Osteocyte (in vitro differentiated cells): ENCODE results near the gene IQCH. TPM values are rescaled to one million over a fixed set of nuclear protein-coding genes. Genes with fewer than 3 reads are reported as not detected.

Source experiments
- DNase-seq: peaks from one replicate; pipeline ENCODE4 v3.0.0; 2021; ENCODE audit warnings: mixed read lengths; ENCODE audit not compliant: unreplicated experiment; ENCODE audit errors: extremely low spot score
- H3K27ac Mint-ChIP-seq: one replicate; pipeline ENCODE4 v1.8.0; 2021; ENCODE audit warnings: mild to moderate bottlenecking, mixed read lengths; ENCODE audit not compliant: unreplicated experiment
- H3K27me3 Mint-ChIP-seq: one replicate; pipeline ENCODE4 v1.8.0; 2021; ENCODE audit warnings: mixed read lengths; ENCODE audit not compliant: unreplicated experiment
- H3K36me3 Mint-ChIP-seq: one replicate; pipeline ENCODE4 v1.8.0; 2021; ENCODE audit warnings: mixed read lengths; ENCODE audit not compliant: unreplicated experiment
- H3K4me1 Mint-ChIP-seq: one replicate; pipeline ENCODE4 v1.8.0; 2021; ENCODE audit warnings: mixed read lengths; ENCODE audit not compliant: unreplicated experiment
- H3K4me3 Mint-ChIP-seq: one replicate; pipeline ENCODE4 v1.8.0; 2021; ENCODE audit warnings: mild to moderate bottlenecking, moderate library complexity, mixed read lengths; ENCODE audit not compliant: unreplicated experiment
- H3K9me3 Mint-ChIP-seq: one replicate; pipeline ENCODE4 v1.8.0; 2021; ENCODE audit warnings: mixed read lengths; ENCODE audit not compliant: unreplicated experiment
- CTCF ChIP-seq: fragments of 200-600 bp; sonication (generic); IDR thresholded peaks from 2 replicates; pipeline ENCODE4 v1.5.0; 2021; ENCODE audit warnings: antibody characterized with exemption, mild to moderate bottlenecking, moderate library complexity
- total RNA-seq: library from RNA; stranded (reverse); gene quantifications from 2 replicates; pipeline ENCODE4 v1.2.1, GENCODE V29; 2021

Gene IQCH
- total RNA-seq, 1 donor from 2014 or later = 2.0 TPM

- Mint-ChIP-seq H3K4me1 (peaks cover 30% of the 10 kb centered on the region), H3K9me3 (no peaks in the 10 kb centered on the region), H3K27me3 (peaks cover 2% of the 10 kb centered on the region), H3K27ac (no peak overlapping the region), H3K4me3 (no peak overlapping the region), H3K36me3 (no peaks in the 10 kb centered on the region)
- no peak for TF ChIP-seq CTCF
- DNase-seq = no peak
Measured at GRCh38 chr15:67504056-67504455, 249.5 kb downstream of the IQCH start.

DNA sequence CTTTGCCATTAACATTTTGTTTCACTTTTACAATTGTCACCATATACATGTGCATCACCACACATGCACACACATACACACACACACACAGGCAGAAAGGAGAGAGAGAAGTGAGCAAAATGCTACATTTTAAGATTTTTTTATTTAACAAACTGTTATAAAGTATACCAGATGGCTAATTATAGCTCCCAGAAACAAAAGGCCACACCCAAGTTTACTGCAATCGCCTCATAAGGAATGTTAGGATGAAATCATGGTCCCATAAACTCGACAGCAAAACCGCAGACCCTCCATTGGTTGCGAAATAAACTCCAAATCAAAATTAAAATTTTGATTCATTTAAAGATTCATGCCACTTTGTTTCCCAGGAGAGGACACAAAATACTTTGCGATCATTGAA lies 250.2 kb downstream of the IQCH start:
- Mint-ChIP-seq H3K36me3 (no peaks in the 10 kb centered on the region), H3K4me3 (no peak overlapping the region), H3K4me1 (peaks cover 30% of the 10 kb centered on the region), H3K9me3 (no peaks in the 10 kb centered on the region), H3K27ac (no peak overlapping the region), H3K27me3 (no peaks in the 10 kb centered on the region)
- no peak for TF ChIP-seq CTCF
- DNase-seq = no peak

DNA sequence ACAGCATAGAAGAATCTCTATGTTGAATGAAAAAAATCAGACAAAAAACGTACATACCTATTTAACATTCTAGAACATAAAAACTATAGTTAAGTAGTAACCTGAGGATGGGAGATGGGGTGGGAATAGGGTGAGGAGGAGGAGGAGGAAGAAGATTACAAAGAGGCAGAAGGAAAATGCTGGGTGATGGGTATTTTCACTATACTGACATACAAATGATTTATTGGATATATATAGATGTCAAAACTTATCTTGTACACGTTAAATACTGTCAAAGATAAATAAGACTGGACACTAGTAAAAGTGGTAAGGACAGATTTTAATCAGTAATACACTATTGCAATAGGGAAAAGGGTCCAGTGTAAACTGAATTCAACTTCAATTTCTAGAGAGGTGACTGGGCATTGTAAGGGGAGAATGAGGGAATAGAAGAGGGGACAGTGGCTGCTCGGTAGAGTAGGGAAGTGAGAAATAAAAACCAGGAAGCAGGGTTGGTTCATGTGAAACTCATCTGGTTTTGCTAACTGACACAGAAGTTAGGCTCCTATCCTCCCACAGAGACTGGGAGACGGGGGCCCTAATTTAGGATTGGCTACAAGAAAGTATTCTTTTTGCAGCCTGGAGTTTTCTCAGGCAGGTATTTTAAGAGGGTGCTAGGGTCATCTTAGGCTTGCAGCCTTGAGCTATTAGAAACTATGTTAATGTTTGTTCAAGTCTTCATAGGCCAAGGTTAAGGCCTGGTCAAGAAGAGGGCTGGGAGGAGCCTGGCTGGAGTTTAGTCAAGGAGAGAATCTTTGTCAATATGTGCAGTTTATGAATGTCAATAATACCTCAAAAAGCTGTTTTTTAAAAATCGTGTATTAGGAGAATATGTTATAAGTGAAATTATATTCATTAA lies 251.3 kb downstream of the IQCH start:
- H3K4me3 Mint-ChIP-seq = no peak overlapping the region
- H3K4me1 Mint-ChIP-seq = peaks cover 38% of the 10 kb centered on the region
- no peak for TF ChIP-seq CTCF
- H3K9me3 Mint-ChIP-seq = no peaks in the 10 kb centered on the region
- no peaks in the 10 kb centered on the region for H3K36me3 Mint-ChIP-seq
- no peak overlapping the region for H3K27ac Mint-ChIP-seq
- no peaks in the 10 kb centered on the region for H3K27me3 Mint-ChIP-seq
- no peak for DNase-seq

DNA sequence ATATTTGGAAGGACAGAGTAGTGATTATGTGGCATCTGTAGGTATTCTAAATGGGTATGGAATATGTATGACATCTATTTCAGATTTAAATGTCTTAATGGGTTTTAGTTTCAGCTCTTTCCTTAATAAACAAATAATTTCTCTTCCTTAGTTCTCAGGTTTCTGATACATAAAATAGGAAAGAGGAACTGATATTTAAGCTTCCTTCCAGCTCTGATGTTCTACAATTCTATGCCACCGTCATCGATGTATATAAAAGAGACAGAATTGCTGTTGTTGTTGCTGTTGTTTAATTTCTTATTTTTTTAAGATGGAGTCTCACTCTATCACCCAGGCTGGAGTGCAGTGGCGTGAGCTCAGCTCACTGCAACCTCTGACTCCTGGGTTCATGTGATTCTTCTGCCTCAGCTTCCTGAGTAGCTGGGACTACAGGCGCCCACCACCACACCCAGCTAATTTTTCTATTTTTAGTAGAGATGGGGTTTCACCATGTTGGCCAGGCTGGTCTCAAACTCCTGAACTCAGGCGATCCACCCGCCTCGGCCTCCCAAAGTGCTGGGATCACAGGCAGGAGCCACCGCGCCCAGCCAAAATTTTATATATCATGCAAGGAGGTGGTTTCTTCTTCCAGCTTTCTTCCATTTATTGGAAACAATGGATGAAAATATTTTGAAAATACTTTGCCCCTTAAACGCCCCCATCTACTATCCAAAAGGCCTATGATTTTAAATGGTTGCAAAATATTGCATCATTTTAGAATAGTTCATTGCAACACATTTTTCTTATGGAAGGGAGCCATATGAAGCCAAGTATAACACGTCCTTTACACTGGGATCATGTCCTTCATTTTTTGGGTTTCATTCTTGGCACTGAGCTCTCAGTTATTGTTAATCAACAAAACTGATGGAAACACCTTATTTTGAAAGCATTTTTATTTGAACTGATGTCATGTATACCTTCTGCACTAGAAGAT lies 252.5 kb downstream of the IQCH start:
- H3K27me3 Mint-ChIP-seq = no peaks in the 10 kb centered on the region

More for the DNA sequence above, 252.5 kb downstream of the IQCH start:
- TF ChIP-seq CTCF = no peak
- no peaks in the 10 kb centered on the region for H3K9me3 Mint-ChIP-seq
- no peak for DNase-seq
- no peak overlapping the region for H3K27ac Mint-ChIP-seq
- no peaks in the 10 kb centered on the region for H3K36me3 Mint-ChIP-seq
- no peak overlapping the region for H3K4me3 Mint-ChIP-seq
- H3K4me1 Mint-ChIP-seq = peaks cover 43% of the 10 kb centered on the region
